Femur (tissue), 1 donor: Measurements from ENCODE around the gene SATB1.

ENCODE experiments used
- DNase-seq: peaks from one replicate; pipeline ENCODE4 v3.0.0-alpha.2; 2017

The SATB1 gene

DNA sequence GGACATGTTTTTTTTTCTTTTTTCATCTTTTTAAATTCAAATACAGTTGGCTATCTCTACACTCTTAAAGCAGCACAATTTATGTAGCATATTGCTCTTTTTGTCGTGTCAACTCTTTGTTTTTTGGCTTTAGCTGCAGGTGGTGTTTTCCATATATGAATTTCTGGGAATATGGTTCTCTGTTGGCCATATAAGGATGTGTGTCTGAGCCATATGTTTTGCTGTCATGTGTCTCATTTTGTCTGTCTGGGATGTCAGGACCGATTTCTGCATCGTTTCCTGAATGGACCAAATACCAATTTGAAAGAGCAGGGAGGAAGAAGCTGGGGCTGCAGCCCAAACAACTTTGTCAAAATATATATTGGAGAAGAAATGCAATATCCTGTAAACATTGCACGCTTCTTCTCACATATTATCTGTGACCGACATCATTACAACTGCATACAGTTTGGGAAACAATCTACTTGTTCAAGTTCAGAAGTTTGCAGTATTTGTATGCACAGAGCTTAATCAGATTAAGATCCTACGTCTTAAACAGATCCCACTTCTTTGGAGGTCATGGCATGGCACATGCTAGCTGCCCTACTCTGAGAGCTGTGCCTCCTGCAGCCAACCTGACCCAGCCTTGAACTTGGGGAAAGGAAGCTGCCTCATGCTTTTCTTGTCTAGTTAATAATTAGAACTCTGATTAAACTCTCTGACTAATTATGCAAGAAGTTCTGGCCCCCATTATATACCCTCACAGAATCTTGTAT is 4.0 kb upstream of the SATB1 start:
- DNase-seq, result no peak

DNA sequence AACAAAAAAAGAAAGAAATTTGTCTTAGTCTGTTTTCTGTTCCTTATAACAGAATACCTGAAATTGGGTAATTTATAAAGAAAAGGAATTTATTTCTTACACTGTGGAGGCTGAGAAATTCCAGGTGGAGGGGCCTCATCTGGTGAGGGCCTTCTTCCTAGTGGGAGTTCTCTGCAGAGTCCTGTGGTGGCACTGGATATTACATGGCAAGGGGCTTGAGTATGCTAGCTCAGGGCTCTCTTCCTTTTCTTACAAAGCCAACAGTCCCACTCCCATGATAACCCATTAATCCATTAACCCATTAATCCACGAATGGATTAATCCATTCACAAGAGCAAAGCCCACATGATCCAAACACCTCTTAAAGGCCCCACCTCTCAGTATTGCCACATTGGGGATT is 2.9 kb upstream of the SATB1 start:
- no peak for DNase-seq

DNA sequence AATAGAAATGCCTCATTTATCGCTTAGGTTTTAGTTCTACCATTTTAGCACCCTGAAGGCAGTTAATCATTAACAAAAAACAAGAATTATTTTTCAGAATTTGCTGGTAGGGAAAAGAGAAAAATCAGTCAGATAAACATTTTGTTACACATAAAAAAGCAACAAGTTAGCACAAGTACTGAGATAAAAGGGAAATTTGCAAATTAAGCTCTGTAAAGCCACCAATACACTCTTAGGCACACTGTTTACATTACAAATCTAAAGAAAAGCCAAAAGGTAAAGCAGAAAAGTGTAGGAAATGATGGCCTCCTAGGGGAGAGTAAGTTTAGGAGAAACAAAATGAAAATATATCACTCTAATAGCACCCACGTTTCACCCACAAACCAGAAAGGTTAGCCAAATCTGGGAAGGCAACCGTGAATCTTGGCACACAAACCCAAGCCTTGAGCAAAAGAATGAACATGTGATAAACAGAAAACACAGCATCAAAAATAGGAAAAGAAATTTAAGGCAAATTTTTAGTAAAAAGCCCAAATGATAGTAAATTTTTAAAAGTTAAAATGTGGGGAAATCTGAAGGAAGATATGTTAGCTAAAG is 1.6 kb upstream of the SATB1 start:
- no peak for DNase-seq

DNA sequence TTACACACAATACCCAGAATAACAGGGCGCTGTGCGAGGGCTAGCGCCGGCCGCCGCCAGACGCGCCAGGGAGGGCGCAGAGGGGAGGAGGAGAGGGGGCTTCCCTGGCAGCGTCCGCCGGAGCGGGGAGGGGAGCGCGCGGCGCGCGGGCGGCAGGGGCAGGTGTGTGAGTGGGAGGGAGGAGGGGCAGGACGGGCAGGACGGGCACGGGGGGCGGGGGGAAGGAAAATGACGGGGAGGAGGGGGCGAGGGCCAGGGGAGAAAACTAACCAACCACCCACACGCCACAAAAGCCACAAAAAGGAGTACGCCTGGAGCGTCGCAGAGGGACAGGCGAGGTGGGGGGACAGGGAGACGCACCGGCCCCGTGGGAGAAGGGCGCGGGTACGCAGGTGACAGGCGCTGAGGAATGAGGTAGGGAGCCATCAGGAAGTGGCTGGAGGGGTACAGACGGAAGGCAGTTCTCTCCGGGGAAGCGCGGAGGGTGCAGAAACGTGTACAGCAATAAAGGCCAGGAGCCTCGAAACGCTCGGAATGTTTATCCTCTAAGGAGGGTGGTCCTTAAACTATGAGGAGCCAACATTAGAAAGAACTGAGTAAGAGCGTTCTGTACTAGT is 610 bp upstream of the SATB1 start:
- DNase-seq, result peak; percentile 77

DNA sequence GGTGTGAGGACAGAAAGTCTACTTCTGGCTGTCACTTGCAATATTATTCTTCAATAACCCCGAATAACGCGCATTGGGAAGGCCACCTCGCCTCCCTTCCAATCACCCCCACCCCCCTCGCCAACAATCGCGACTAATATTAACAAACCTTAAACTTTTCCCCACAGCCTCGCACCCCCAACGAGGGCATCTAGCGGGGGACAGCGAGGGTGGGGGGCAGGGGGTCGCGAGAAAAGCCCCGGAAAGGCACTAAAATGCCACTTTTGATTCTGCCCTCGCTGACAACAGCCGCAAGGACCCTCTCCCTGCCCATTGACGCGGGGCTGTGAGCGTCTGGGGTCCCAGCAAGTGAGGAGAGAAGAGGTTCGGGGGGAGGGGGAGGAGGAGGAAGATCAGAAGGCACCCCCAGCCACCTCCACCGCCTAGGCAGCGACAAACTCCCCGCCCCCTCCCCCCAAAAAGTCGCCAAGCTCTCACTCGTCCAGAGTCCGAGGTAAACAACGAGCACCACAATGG is 868 bp downstream of the SATB1 start:
- no peak for DNase-seq

DNA sequence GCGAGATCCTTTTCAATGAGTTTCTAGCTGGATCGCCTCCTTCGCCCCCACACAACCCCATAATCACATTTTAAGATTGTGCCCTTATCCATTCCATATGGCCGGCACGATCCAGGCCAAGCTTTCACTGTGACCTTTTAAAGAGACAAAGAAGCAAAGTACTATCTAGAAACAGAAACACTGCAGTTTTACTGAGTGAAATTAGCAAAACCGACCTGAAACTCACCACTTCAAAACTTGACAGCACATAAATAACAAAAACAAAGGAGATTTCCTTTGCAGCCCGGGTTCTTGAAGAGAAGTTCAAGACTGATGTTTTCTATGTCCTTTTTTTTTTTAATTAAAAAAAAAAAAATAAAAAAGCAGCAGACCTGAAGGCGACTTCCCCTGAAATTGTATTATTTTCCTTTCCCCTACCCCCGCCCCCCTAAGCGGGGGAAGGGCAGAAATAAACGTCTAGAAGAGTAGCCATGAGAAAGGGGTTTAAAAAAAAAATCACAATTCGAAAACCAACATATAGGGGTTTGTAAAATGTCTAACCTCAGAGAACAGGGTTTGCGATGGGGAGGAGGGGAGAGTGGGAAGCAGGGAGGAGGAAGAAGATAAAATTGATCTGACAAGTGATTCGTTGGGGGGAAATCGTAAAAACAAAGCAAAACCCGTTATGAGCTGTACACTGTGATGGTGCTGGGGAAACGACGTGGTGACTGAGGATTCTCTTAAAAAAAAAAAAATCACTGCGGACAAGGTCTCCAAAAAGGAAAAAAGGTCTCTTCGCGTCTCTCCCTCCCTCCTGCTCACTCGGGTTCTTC is 1.5 kb downstream of the SATB1 start:
- DNase-seq, result peak; percentile 59

DNA sequence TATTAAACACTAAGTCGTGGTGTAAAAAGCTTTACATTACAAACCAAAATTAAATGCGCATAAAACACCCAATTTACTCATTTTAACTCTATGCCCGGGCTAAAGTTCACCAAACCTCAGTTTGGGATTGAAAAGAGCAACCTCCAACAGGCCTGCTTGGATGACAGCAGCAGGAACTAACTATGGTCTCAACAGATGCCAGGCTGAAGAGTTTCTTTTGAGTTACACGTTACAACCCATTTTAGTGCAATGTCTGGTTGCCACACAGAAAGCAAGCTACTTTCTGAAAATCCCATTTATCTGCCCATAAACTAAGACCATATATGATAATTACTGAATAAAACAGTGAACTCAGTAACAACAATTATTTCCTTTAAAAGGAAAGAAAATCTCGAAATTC is 2.2 kb downstream of the SATB1 start:
- DNase-seq, result no peak

DNA sequence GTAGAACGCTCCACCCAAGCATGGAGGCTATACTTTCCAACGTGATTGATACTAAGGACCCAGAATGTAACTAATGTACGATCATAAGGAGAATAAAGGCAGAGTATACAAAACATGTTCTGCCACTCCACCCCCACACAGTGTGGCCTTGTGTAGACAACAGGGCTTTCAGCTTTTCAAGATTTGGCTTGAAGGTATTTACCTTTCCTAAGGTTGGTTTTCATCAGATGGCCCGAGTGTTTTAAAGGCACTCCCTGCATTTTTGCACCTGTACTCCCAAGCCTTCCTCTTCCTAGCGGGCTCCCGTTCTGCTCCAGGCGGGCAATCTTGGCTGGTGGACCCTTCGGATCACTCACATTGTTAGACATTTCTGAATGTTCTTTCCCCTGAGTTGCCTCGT is 4.6 kb downstream of the SATB1 start:
- no peak for DNase-seq

DNA sequence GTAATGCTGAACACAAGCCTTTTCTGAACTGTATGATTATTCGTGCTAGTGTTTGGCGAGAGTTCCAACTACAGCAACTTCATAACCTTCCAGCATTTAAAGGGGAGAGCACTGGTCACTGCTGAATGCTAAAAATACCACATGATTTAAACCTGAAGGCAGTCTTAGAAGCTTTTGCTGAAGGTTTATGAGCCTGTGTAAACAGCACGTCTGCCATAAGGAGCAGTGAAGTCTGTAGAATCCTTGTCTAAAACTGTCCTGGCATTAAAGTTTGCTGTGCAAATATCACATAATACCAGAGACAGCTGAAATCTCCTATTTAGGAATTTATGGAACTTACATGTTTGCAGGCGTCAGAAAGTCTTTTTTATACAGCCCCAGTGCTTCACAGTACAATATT is 5.9 kb downstream of the SATB1 start:
- no peak for DNase-seq

DNA sequence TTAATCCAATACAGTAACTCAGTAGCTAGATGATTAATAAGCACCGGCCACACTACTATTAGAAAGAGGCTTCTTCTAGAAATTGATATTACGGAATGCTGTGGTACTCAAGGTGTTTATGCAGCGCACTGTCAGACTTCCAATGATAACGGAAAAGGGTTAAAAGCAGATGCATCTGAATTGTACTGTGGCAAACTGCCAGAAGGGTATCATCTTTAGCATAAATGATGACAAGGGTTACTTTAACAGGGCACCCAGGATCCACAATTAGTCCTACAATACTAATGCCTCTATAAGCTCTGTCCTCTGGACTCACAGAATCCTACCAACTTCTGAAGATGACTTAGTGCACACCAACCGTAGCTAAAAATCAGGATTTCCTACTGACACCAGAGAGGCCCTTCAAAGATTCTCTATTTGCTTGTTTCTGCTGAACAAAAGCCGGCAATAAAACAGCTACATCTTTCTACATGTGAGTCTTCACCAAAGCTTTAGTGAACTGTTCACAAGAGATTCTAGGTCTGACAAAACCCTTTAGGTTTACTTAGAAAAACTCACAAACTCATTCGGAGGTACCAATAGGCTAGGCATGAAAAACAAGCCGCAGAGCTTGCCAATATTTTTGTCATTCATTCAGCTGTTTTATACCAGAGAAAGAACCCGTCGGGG is 7.1 kb downstream of the SATB1 start:
- no peak for DNase-seq

DNA sequence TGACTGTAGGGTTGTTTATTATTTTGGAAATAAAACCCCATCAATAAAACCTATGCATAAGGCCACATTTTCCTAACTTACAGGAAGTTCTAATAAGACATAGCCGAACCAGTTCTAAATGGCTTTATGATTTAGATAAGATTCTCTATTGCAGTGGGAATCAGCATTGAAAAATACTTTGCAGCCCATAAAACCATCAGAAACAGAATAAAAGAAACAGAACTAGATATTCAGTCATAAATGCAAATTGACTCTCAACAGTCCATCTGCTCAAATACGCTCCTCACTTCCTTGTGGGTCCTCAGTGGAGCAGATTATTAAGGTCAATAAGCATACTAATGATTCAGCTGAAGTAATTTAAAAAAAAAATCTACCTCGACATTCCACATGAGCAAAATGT is 8.8 kb downstream of the SATB1 start:
- DNase-seq, result no peak

DNA sequence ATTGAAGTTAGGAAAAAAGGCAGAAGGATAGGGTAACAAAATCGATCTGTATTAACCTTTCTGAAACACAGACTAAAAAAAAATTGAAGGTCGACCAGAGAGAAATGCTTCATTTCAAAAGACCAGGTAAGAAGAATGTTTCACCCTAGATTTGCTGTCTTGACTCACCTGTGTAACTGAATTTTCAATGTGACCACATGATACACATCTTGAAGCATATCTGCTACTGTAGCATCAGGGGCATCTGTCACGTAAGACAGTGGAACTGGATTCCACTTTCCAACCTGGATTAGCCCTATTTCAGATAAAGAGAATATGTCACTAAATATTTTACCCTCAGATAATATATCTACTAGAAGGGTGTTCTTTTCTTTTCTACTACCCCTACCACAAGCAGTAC is 9.3 kb downstream of the SATB1 start:
- no peak for DNase-seq

DNA sequence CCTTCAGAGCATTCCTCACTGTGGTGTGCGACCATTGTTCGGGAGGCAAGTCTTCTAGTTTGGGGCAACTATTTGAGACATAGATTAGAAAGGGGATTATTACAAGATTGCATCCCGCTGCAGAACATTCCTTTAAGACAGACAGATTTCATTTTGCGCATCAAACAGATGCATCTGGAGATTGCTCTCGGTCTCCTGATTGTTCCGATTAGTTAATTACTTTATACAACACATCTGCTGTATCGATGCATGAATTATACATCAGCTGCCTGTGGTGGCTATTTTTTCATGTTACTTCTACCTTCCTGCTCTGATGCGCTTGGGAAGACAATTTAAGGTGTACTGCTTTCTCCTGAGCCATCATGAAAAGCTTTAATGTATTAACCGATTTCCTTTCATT is 10.0 kb downstream of the SATB1 start:
- no peak for DNase-seq

DNA sequence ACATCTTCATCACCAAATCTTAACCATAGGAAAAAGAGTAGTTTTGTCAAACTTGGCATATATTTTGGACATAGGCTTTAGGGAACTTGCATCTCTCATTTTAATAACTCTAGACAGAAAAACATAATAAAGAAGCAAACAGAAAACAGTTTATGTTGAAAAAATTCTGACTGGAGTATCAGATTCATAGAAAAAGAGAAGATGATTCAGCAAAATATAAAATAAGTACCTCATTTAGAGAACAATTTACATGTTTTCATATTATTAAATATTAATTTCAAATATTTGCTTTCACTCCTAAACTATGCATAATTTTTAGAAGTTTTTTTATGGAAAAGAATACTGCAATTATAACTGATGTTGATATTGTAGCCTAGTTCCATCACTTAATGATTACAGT is 12.5 kb downstream of the SATB1 start:
- no peak for DNase-seq

DNA sequence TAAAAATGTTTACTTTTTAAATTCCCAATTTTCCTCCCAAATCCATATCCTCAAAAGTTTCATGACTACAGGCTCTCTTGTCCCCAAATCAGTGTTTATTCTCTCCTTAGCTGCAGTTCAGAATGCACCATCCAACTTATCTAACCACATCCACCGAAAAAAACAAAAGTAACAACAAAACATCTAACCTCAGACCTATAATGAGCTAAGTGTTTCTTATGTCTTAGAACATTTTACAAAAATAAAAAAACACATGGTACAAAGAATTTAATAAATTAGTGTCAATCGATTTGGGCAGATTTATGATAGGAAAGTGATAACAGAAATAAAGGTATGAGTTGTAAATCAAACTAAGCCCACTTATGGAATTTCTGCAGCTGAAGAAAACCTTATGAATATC is 13.6 kb downstream of the SATB1 start:
- DNase-seq, result no peak

DNA sequence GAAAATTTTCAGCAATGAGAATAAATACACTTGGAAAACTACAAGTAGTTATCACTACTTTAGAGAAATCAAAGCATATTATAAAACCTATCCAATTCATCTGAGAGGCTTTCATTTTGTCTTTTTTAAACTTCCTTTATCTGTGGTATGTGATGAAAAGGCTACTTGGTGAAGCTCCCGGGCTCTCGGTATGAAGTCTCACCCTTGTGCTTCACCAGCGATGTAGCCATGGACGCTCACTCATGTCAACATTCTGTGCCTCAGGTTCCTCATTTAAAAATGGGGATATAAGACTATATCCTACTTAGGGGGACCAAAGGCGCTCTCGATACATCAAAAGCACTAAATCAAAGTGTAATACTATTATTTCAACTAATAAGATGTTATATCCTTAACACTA is 14.9 kb downstream of the SATB1 start:
- DNase-seq, result no peak

DNA sequence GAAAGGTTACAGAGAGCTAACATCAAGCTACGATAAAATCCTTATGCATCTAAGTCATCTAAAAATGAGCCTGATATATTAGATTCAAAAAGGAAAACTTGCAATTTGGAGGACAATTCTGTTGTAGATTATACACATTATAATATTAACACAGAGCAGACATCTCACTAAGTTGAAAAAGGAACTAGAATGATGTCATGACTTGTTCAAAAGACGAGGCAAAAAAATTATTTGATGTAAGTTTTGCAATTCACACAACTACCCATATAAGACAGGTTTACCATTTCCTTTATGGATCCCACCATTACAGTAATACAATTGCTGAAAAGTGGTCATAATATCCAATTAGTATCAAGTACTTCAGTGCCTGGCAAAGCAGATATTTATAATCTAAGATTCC is 15.9 kb downstream of the SATB1 start:
- DNase-seq, result no peak

DNA sequence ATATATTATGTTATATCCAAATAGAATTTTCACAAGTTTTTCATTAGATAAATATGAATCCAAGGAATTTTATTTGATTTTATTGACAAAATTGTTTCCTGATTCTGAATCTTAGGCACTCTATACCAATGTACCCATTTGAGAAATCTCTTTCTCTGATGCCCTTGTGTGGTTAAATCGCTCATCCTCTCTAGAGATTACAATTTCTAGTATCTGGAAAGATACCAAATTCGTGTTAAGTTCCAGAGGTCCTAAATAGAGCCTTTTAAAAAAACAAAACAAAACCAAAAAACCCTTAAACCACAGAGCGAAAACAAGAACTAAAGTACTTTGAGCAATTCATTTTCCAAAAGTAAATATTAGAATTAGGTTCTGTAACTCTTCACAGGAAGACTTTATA is 20.0 kb downstream of the SATB1 start:
- DNase-seq, result no peak

DNA sequence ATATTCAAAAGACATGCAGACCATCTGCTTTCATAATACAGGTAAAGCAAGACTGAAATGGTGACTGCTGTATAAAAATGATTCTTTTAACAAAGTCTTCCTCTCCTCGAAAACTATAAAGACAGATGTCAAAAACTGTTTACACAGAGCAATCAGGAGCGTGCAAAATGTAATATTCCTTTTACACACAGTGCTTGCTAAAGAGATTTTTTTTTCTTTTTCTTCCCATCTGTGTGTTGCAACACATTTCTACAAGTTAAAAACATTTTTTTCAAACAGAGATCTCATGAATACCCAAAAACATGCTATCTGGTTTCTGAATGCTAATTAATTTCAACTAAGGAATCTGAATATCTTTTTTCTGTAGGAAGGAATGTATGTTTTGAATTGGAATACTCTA is 22.1 kb downstream of the SATB1 start:
- DNase-seq, result no peak

DNA sequence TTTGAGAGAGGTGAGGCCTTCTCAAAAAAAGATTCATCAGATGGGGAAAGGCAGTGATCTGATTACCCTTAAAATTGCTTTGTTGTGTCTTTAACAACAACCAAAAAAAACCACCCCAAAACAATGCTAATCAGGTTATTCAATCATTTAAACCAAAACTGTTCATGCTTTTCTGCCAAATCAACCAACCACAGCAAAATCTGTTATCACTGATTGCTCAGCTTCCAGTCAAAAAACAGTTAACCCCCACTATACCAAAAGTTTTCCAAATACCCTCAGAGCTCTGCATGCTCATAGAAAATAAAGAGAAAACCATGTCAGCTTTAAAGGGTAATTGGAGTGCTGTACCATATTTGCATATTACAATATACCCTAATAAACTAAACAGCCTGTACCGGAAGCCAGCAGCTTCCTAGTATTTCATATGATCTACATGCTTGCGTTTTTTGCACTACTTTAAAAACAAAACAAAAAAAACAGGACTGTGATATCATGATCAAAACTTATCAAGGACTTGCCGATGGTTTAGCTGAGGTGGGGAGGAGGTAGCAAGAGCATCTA is 22.8 kb downstream of the SATB1 start:
- DNase-seq, result no peak

DNA sequence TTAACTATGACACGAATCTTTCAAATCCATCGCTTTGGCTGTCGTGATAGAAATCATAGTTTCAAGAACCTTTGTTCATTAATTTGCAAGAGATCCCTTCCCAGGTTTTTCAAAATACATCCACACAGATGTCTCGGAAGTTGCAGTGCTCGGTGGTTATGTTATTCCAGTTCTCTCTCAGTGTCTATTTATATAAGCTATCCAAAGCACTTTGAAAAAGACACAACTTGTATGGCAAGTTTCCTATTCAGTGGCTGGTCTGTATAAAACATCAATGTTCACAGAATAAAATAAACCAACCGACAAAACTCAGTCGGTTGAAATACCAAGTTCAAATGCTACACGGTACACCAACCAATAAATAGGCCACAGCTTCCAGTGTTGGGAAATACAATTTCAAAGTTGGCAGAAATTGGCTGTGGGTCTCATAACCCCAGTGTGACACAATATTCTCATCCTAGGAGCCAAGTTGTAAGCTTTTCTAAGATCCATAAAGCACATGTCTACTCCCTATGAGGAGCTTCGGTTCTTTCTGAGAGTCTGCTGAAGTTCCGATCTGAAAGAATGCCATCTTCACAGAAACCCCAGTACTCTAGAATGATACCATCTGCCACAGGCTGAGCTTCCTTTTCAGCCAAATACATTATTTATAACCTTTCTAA is 23.7 kb downstream of the SATB1 start:
- no peak for DNase-seq

DNA sequence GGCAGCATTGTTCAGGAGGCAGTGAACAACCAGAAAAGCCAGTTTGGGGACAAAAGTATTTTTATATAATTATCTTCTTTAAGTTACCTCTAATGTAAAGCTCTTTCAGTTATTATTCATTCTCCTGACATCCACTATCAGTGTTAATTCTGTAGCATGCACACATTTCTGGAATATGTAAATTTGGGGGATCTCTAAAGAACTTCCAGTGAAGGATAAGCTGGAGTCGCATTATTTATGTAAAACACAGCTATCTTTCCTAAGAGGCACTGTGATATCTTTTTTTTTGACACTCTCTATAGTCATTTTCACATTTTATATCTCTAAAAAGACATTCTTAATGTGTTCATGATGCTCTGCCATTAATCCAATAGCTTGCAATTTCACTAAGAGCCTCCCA is 26.7 kb downstream of the SATB1 start:
- no peak for DNase-seq
